Osteocyte (in vitro differentiated cells): ENCODE measurements around the gene KCNS1. TPM values are rescaled to one million over a fixed set of nuclear protein-coding genes. Genes with fewer than 3 reads are reported as not detected.
A peak's percentile ranks its signal among the peaks of the same experiment; 100 is the strongest.

ENCODE experiments used
- DNase-seq: peaks from one replicate; pipeline ENCODE4 v3.0.0; 2021; ENCODE audit warnings: mixed read lengths; ENCODE audit not compliant: unreplicated experiment; ENCODE audit errors: extremely low spot score
- H3K27ac Mint-ChIP-seq: one replicate; pipeline ENCODE4 v1.8.0; 2021; ENCODE audit warnings: mild to moderate bottlenecking, mixed read lengths; ENCODE audit not compliant: unreplicated experiment
- H3K27me3 Mint-ChIP-seq: one replicate; pipeline ENCODE4 v1.8.0; 2021; ENCODE audit warnings: mixed read lengths; ENCODE audit not compliant: unreplicated experiment
- H3K36me3 Mint-ChIP-seq: one replicate; pipeline ENCODE4 v1.8.0; 2021; ENCODE audit warnings: mixed read lengths; ENCODE audit not compliant: unreplicated experiment
- H3K4me1 Mint-ChIP-seq: one replicate; pipeline ENCODE4 v1.8.0; 2021; ENCODE audit warnings: mixed read lengths; ENCODE audit not compliant: unreplicated experiment
- H3K4me3 Mint-ChIP-seq: one replicate; pipeline ENCODE4 v1.8.0; 2021; ENCODE audit warnings: mild to moderate bottlenecking, moderate library complexity, mixed read lengths; ENCODE audit not compliant: unreplicated experiment
- H3K9me3 Mint-ChIP-seq: one replicate; pipeline ENCODE4 v1.8.0; 2021; ENCODE audit warnings: mixed read lengths; ENCODE audit not compliant: unreplicated experiment
- CTCF ChIP-seq: fragments of 200-600 bp; sonication (generic); IDR thresholded peaks from 2 replicates; pipeline ENCODE4 v1.5.0; 2021; ENCODE audit warnings: antibody characterized with exemption, mild to moderate bottlenecking, moderate library complexity
- total RNA-seq: library from RNA; stranded (reverse); gene quantifications from 2 replicates; pipeline ENCODE4 v1.2.1, GENCODE V29; 2021

Gene KCNS1
- total RNA-seq, 1 donor from 2014 or later = 0.30 TPM

DNA sequence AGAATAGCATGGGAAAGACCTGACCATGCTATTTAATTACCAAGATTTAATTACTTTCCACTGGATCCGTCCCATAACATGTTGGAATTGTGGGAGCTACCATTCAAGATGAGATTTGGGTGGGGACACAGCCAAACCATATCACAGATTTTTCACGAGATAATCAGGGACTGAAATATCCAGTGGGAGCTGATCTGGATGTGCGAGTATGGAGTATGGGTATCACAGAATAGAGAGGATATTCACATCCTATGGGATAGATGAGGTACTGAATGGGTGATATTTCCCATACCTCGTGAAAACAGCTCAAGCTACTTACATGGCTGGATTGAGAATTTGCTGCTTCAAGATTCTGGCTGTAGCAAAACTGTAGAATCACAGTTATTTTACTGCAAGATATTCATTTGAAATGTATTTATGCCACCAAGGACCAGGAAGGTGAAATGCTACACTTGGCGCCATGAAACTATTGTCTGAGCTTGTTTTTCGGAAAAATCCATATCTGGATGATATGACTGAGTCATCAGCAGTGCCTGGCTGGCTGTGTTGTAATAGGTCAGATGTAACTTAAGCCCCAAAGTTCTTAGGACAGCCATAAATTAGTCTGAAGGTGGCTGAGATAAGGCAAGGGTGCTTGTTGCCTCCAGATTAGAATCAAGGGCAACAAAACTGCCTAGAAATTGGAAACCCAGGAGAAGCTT, 29.8 kb downstream of the KCNS1 start:
- TF ChIP-seq CTCF = no peak
- H3K4me1 Mint-ChIP-seq = peaks cover 10% of the 10 kb centered on the region
- H3K36me3 Mint-ChIP-seq = peaks cover 21% of the 10 kb centered on the region
- H3K4me3 Mint-ChIP-seq = no peak overlapping the region
- H3K27ac Mint-ChIP-seq = no peak overlapping the region
- no peaks in the 10 kb centered on the region for H3K27me3 Mint-ChIP-seq
- H3K9me3 Mint-ChIP-seq = no peaks in the 10 kb centered on the region
- DNase-seq = peak; percentile 15

- no peak for DNase-seq
- no peaks in the 10 kb centered on the region for H3K9me3 Mint-ChIP-seq
- H3K27ac Mint-ChIP-seq = no peak overlapping the region
- H3K4me1 Mint-ChIP-seq = peaks cover 26% of the 10 kb centered on the region
- TF ChIP-seq CTCF = no peak
- H3K4me3 Mint-ChIP-seq = no peak overlapping the region
- no peaks in the 10 kb centered on the region for H3K27me3 Mint-ChIP-seq
- peaks cover 11% of the 10 kb centered on the region for H3K36me3 Mint-ChIP-seq
Measured at GRCh38 chr20:45069261-45069660, 31.7 kb downstream of the KCNS1 start.

DNA sequence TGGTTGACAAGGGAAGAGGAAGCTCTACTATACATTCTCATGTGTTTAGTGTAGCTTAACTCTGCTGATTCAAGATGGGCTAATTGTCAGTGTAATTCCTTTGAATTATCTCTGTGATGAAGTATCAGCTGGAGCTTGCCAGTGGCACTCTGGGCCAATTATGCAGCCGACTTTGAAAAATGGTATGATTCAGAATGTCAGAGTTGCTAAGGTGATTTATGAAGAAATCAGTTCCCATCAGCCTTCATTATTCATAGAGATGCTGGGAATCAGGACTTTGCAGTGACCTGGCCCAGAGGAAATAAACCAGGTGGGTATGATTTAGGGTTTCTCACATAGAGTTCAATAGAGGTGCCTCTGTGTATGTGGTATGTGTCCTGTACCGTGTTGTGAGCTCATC, 33.4 kb downstream of the KCNS1 start:
- H3K4me1 Mint-ChIP-seq = peaks cover 25% of the 10 kb centered on the region
- no peaks in the 10 kb centered on the region for H3K27me3 Mint-ChIP-seq
- no peak overlapping the region for H3K27ac Mint-ChIP-seq

DNA sequence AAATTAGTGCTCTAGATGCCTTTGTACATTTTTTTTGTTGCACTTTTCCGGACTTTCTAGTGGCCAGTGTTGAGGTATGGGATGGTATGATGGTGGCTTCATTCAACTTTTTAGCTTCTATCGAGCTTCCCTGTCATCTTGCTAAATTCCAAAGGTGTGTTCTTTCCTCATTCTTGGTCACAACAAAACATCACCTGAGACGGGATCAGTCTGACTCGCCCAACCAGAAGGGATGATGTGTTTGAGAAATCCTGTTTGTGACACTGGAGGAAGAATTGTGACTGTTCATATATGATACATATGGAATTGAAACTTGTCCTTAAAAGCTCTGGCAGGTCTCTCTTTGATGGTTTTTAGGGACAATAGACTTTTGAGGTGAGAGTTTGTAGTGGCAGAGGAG, 33.8 kb downstream of the KCNS1 start:
- H3K27me3 Mint-ChIP-seq = no peaks in the 10 kb centered on the region
- no peak overlapping the region for H3K27ac Mint-ChIP-seq
- H3K4me3 Mint-ChIP-seq = no peak overlapping the region
- no peaks in the 10 kb centered on the region for H3K9me3 Mint-ChIP-seq
- TF ChIP-seq CTCF = no peak
- H3K4me1 Mint-ChIP-seq = peaks cover 27% of the 10 kb centered on the region
- no peak for DNase-seq
- H3K36me3 Mint-ChIP-seq = peaks cover 14% of the 10 kb centered on the region

More for the DNA sequence above, 33.4 kb downstream of the KCNS1 start:
- DNase-seq = no peak
- H3K4me3 Mint-ChIP-seq = no peak overlapping the region
- H3K9me3 Mint-ChIP-seq = no peaks in the 10 kb centered on the region
- TF ChIP-seq CTCF = no peak
- peaks cover 14% of the 10 kb centered on the region for H3K36me3 Mint-ChIP-seq

- Mint-ChIP-seq H3K4me1 (peaks cover 33% of the 10 kb centered on the region), H3K9me3 (no peaks in the 10 kb centered on the region), H3K4me3 (no peak overlapping the region), H3K27me3 (no peaks in the 10 kb centered on the region), H3K36me3 (peaks cover 14% of the 10 kb centered on the region), H3K27ac (no peak overlapping the region)
- no peak for DNase-seq
- no peak for TF ChIP-seq CTCF
Measured at GRCh38 chr20:45066372-45066771, 34.6 kb downstream of the KCNS1 start.
